Measurements from ENCODE around the gene ASAP2. TPM values are rescaled to one million over a fixed set of nuclear protein-coding genes. Genes with fewer than 3 reads are reported as not detected.

The ASAP2 gene
- total and polyA plus RNA-seq, 2 donors (not counting 1 experiment from before 2014, with no cell fraction given): 0.04 TPM; not detected in 1

DNA sequence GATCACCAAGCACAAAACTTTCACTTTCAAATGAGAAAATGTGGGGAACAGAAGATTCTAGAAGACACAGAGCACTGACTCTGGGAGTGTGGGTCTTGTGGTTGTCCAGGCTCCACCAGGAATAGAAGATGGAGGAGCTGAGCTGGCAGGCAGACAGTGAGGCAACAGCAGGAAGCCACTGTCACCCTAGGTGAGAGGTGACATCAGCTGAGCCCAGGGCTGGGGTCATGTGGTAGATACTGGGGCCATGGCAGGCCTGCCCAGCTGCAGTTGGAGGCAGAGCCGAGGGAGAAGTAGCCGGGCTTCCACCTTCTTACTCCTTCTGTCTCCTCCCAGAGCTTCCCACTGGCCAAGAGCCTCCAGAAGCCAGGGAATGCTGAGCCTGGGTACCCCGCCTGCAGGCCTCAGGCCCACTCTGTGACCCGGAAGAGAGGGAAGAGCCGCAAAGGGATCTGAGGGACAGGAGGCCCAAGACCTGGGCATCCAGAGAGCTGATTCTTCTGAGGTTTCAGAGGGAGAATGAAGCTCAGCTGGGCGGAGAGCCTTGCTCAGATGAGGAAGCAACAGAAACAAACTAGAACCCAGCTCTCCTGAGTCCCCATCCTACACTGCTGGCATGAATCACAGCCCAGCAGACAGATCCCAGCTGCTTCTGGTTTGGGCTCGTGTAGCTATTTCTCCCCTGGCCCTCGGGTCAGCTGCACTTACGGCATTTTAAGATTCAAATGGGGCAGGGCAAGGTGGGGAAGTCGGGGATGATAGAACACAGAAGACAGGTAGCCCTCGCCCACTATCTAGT, 39.8 kb upstream of the ASAP2 start:
- Histone ChIP-seq H3K36me3 (replicated peaks in 1 of 2; ENCODE audit: control extremely low read depth in 1 of 2, control insufficient read depth in 1 of 2, extremely low read depth in 1 of 2, insufficient read depth in 2 of 2, low read length in 1 of 2) (no peaks in the 10 kb centered on the region), H3K27ac (ENCODE audit: low read length in 2 of 2) (no peak overlapping the region), H3K4me3 (ENCODE audit: control extremely low read depth in 1 of 5, extremely low read depth in 1 of 5, insufficient read depth in 1 of 5, low read depth in 2 of 5, low read length in 4 of 5) (no peak overlapping the region), H3K4me2 (replicated peaks; ENCODE audit: low read depth, low read length, poor library complexity, severe bottlenecking) (no peak overlapping the region), H2AFZ (ENCODE audit: insufficient read depth, low read depth, low read length, poor library complexity, severe bottlenecking) (no peak overlapping the region), H3K9me3 (ENCODE audit: control extremely low read depth in 1 of 3, control insufficient read depth in 2 of 3, insufficient read depth in 1 of 3, low read length in 2 of 3) (no peaks in the 10 kb centered on the region), H3K27me3 (replicated peaks in 1 of 4; ENCODE audit: control extremely low read depth in 1 of 4, control insufficient read depth in 3 of 4, insufficient read depth in 4 of 4, low read length in 3 of 4) (no peaks in the 10 kb centered on the region), H3K9ac (ENCODE audit: low read length) (no peak overlapping the region), H3K4me1 (ENCODE audit: control insufficient read depth in 2 of 2, insufficient read depth in 2 of 2, low read length in 2 of 2) (no peaks in the 10 kb centered on the region), H3K79me2 (ENCODE audit: control insufficient read depth, insufficient read depth, low read length) (no peaks in the 10 kb centered on the region), H4K20me1 (ENCODE audit: control insufficient read depth, insufficient read depth, low read length, poor library complexity, severe bottlenecking) (no peaks in the 10 kb centered on the region)
- DNase-seq (no peak), ATAC-seq (ENCODE audit: low read depth) (no peak)
- H3K4me1 Mint-ChIP-seq: no peaks in the 10 kb centered on the region
- H3K4me3 Mint-ChIP-seq: no peak overlapping the region
- CTCF ChIA-PET: no interaction called here
- H3K27me3 Mint-ChIP-seq: peaks cover 19% of the 10 kb centered on the region
- intact Hi-C loops (cut with micrococcal nuclease): no loop called here
- no peaks in the 10 kb centered on the region for H3K9me3 Mint-ChIP-seq (ENCODE audit: insufficient read depth)
- POLR2A ChIA-PET: no interaction called here
- WGBS (ENCODE audit: insufficient coverage): 85% methylated on average over 9 of the region's 11 CpGs
- TF ChIP-seq EZH2 (IDR thresholded peaks at IDR 0.05; ENCODE audit: borderline replicate concordance, insufficient read depth, low read depth, low read length, poor library complexity, severe bottlenecking): no peak
- TF ChIP-seq, protein P1, sequence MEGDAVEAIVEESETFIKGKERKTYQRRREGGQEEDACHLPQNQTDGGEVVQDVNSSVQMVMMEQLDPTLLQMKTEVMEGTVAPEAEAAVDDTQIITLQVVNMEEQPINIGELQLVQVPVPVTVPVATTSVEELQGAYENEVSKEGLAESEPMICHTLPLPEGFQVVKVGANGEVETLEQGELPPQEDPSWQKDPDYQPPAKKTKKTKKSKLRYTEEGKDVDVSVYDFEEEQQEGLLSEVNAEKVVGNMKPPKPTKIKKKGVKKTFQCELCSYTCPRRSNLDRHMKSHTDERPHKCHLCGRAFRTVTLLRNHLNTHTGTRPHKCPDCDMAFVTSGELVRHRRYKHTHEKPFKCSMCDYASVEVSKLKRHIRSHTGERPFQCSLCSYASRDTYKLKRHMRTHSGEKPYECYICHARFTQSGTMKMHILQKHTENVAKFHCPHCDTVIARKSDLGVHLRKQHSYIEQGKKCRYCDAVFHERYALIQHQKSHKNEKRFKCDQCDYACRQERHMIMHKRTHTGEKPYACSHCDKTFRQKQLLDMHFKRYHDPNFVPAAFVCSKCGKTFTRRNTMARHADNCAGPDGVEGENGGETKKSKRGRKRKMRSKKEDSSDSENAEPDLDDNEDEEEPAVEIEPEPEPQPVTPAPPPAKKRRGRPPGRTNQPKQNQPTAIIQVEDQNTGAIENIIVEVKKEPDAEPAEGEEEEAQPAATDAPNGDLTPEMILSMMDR (IDR thresholded peaks at IDR 0.05): no peak
- no peak overlapping the region for H3K27ac Mint-ChIP-seq
